Activated CD4-positive, alpha-beta T cell treated with anti-CD3 and anti-CD28 coated beads, Interleukin-2, amount 10 ng/mL, durations not matched to agents 7 days and 5 days (primary cell): ENCODE data around the gene BAIAP2L2. TPM values are rescaled to one million over a fixed set of nuclear protein-coding genes. Genes with fewer than 3 reads are reported as not detected.

ENCODE experiments used
- CTCF ChIA-PET: fragments of 350-600 bp; sonication (Branson Sonifier 250); formaldehyde crosslinking; loops from one replicate; lab custom pipeline; 2021; ENCODE audit warnings: antibody characterized with exemption; lab: Charles Lee
- POLR2A ChIA-PET: fragments of 350-600 bp; sonication (Branson Sonifier 250); formaldehyde crosslinking; loops from one replicate; lab custom pipeline; 2021; ENCODE audit warnings: antibody characterized with exemption; lab: Charles Lee
- DNase-seq: peaks from one replicate; pipeline ENCODE4 v3.0.0-alpha.2; 2020
- H3K27ac Mint-ChIP-seq: one replicate; pipeline ENCODE4 v1.8.0; 2021; ENCODE audit warnings: mild to moderate bottlenecking, moderate library complexity, mixed read lengths
- H3K27me3 Mint-ChIP-seq: one replicate; pipeline ENCODE4 v1.8.0; 2021; ENCODE audit warnings: mixed read lengths
- H3K36me3 Mint-ChIP-seq: one replicate; pipeline ENCODE4 v1.8.0; 2021; ENCODE audit warnings: low read depth, mixed read lengths
- H3K4me1 Mint-ChIP-seq: one replicate; pipeline ENCODE4 v1.8.0; 2021; ENCODE audit warnings: mixed read lengths
- H3K4me3 Mint-ChIP-seq: one replicate; pipeline ENCODE4 v1.8.0; 2021; ENCODE audit warnings: mild to moderate bottlenecking, moderate library complexity, mixed read lengths
- H3K9me3 Mint-ChIP-seq: one replicate; pipeline ENCODE4 v1.8.0; 2021; ENCODE audit warnings: mixed read lengths
- total RNA-seq, 2 experiments: library from RNA; stranded (reverse); gene quantifications; one replicate each; pipeline ENCODE4 v1.2.3, GENCODE V29; 2021

The BAIAP2L2 gene
- total RNA-seq, 2 experiments from 2014 or later = 0.50 to 0.55 TPM

GRCh38 chr22:38138961-38139360 is 28.5 kb upstream of the BAIAP2L2 start:
- peaks cover 17% of the 10 kb centered on the region for H3K36me3 Mint-ChIP-seq
- H3K9me3 Mint-ChIP-seq = no peaks in the 10 kb centered on the region
- H3K4me1 Mint-ChIP-seq = peaks cover 12% of the 10 kb centered on the region
- ChIA-PET CTCF (no interaction called here), POLR2A (no interaction called here)
- H3K27me3 Mint-ChIP-seq = no peaks in the 10 kb centered on the region
- no peak overlapping the region for H3K4me3 Mint-ChIP-seq
- no peak for DNase-seq
- H3K27ac Mint-ChIP-seq = no peak overlapping the region

DNA sequence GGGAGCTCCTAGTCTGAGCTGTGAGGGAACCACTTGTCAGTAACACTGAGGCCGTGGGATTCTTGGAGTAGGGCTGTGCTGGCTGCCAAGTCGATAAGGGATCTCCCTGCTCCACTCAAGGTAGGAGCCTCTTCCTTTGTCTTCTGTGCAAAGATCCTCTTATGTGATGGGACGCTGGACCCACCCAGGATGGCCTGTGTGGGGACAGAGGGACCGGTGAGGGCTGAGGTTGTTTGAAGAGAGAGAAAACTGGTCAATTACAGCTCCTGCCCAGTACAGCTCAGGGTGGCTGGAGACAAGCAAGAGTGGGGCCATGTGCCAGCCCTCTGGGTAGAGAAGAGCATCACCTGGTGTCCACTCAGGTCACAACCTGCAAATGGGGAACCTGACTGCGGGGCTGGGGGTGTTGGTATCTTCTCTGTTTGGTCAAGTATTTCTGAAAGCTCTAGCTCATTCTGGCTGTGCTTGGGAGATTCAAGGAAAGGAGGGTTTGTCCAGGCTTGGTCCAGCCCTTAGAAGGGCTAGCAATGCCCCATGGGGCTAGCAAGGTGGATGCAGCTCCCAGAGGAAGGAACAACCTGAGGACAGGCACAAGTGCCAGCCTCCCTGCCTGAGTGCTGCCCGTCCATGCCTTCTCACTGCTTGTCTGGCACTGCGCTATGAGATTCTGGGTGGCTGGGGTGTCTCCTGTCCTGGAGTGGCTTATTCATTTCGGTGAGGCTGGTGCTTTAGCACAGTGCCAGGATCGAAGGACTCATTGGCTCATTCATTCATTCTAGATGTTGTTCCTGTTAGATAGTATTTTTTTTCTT is 27.6 kb upstream of the BAIAP2L2 start:
- H3K4me3 Mint-ChIP-seq = no peak overlapping the region
- H3K27ac Mint-ChIP-seq = no peak overlapping the region
- ChIA-PET POLR2A (no interaction called here), CTCF (no interaction called here)
- H3K4me1 Mint-ChIP-seq = peaks cover 5% of the 10 kb centered on the region
- H3K27me3 Mint-ChIP-seq = no peaks in the 10 kb centered on the region
- no peak for DNase-seq
- no peaks in the 10 kb centered on the region for H3K9me3 Mint-ChIP-seq
- peaks cover 11% of the 10 kb centered on the region for H3K36me3 Mint-ChIP-seq

DNA sequence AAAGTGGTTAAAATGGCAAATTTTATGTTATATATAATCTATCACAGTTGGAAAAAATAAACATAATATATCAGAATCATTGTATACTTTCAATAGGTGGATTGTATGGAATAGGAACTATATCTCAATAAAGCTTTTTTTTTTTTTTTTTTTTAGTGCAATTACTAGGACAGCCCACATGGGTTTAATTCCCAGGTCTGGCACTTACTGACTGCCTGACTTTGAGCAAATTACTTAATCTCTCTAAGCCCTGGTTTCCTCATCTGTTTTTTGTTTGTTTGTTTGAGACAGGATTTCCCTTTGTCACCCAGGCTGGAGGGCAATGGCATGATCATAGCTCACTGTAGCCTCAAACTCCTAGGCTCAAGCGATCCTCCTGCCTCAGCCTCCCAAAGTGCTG is 26.1 kb upstream of the BAIAP2L2 start:
- DNase-seq = no peak
- H3K27me3 Mint-ChIP-seq = no peaks in the 10 kb centered on the region
- no peaks in the 10 kb centered on the region for H3K4me1 Mint-ChIP-seq
- no peak overlapping the region for H3K27ac Mint-ChIP-seq
- ChIA-PET POLR2A (interaction anchor here (0.7 kb wide), 1 partner anchor 21 kb away, joined by 3 read pairs; no protein-coding TSS in a partner anchor), CTCF (interaction anchor here (0.8 to 1.1 kb wide), 3 partner anchors 9 to 68 kb away, joined by 3 to 4 read pairs (median 3); no protein-coding TSS in a partner anchor)
- peaks cover 10% of the 10 kb centered on the region for H3K36me3 Mint-ChIP-seq
- H3K4me3 Mint-ChIP-seq = no peak overlapping the region
- no peaks in the 10 kb centered on the region for H3K9me3 Mint-ChIP-seq

DNA sequence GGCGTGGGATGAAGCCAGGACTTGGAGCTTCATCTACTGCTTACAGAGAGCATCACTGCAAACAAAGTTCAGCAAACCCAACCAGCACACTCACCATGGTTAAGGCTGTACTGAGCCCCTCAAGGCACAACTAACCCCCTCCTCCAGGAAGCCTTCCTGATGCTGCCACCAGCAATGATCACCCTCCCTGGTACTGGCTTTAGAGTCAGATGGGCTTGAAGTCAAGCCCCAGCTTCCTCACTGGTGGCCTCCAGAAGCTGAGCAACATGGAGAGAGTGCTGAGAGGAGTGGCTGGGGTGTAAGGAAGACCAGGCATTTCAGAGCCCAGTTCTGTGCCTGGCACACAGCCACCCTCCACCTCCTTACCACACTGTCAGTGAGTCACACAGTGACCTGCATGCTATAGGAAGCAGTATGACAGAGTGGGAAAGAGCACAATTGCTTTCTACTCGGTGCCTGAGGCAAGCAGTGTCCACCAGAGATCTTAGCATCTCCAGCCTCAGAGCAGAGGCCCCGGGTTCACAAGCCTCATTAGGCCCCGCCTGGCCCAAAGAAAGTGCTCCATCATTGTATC is 24.7 kb upstream of the BAIAP2L2 start:
- H3K4me1 Mint-ChIP-seq = no peaks in the 10 kb centered on the region
- DNase-seq = no peak
- peaks cover 10% of the 10 kb centered on the region for H3K36me3 Mint-ChIP-seq
- H3K4me3 Mint-ChIP-seq = no peak overlapping the region
- ChIA-PET POLR2A (no interaction called here), CTCF (no interaction called here)
- no peaks in the 10 kb centered on the region for H3K27me3 Mint-ChIP-seq
- H3K9me3 Mint-ChIP-seq = no peaks in the 10 kb centered on the region
- H3K27ac Mint-ChIP-seq = no peak overlapping the region

GRCh38 chr22:38133331-38133730 is 22.8 kb upstream of the BAIAP2L2 start:
- no peaks in the 10 kb centered on the region for H3K9me3 Mint-ChIP-seq
- H3K4me1 Mint-ChIP-seq = no peaks in the 10 kb centered on the region
- H3K4me3 Mint-ChIP-seq = no peak overlapping the region
- DNase-seq = no peak
- H3K27me3 Mint-ChIP-seq = no peaks in the 10 kb centered on the region
- POLR2A ChIA-PET = no interaction called here
- H3K36me3 Mint-ChIP-seq = peaks cover 10% of the 10 kb centered on the region
- H3K27ac Mint-ChIP-seq = no peak overlapping the region
- CTCF ChIA-PET = no interaction called here

DNA sequence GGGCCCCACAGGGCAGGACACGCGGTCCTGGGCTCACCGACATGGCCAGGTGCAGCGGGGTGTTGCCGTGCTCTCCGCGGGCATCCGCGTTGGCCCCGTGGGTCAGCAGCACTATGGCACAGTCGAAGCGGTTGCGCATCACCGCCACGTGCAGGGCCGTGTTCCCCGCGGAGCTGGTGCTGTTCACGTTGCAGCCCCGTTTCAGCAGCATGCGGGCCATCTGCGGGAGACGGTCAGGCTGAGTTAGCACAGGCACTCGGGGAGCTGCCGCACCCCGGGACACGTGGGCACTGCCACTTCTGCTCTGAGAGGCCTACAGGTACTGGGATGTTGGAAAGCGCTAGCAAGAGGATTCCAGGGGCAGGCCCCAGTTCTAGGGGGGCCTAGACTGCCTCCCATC is 22.3 kb upstream of the BAIAP2L2 start:
- DNase-seq = no peak
- H3K9me3 Mint-ChIP-seq = no peaks in the 10 kb centered on the region
- no peaks in the 10 kb centered on the region for H3K4me1 Mint-ChIP-seq
- H3K27me3 Mint-ChIP-seq = no peaks in the 10 kb centered on the region
- no peak overlapping the region for H3K27ac Mint-ChIP-seq
- H3K4me3 Mint-ChIP-seq = no peak overlapping the region
- ChIA-PET POLR2A (no interaction called here), CTCF (no interaction called here)
- peaks cover 10% of the 10 kb centered on the region for H3K36me3 Mint-ChIP-seq

- no peaks in the 10 kb centered on the region for H3K27me3 Mint-ChIP-seq
- ChIA-PET CTCF (no interaction called here), POLR2A (no interaction called here)
- no peak overlapping the region for H3K4me3 Mint-ChIP-seq
- no peak overlapping the region for H3K27ac Mint-ChIP-seq
- peaks cover 10% of the 10 kb centered on the region for H3K36me3 Mint-ChIP-seq
- no peaks in the 10 kb centered on the region for H3K4me1 Mint-ChIP-seq
- H3K9me3 Mint-ChIP-seq = no peaks in the 10 kb centered on the region
- no peak for DNase-seq
Measured at GRCh38 chr22:38132136-38132535, 21.7 kb upstream of the BAIAP2L2 start.

- POLR2A ChIA-PET = no interaction called here
- Mint-ChIP-seq H3K9me3 (no peaks in the 10 kb centered on the region), H3K27me3 (no peaks in the 10 kb centered on the region), H3K27ac (no peak overlapping the region), H3K4me1 (no peaks in the 10 kb centered on the region), H3K36me3 (peaks cover 10% of the 10 kb centered on the region), H3K4me3 (no peak overlapping the region)
- CTCF ChIA-PET = interaction anchor here (1.0 kb wide), 1 partner anchor 10 kb away, joined by 3 read pairs; no protein-coding TSS in a partner anchor
- DNase-seq = no peak
Measured at GRCh38 chr22:38131399-38131798, 20.9 kb upstream of the BAIAP2L2 start.

DNA sequence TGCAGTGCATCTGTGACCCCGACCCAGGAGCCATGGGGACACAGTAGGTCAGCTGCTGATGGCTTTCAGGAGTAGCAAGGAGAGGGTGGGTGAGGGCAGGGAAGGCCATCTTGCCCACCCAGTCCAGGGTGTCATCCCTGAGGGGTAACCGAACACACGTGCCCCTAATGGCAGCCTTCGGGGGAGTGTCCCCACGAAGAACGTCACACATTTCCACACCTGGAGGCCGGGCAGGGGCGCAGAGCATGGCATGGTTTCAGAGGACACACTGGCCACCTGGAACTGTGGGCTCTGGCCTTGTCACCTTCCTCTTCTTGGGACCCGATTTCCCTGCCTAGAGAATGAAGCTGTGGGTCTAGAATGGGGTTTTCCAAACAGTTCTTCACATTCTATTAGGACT is 19.4 kb upstream of the BAIAP2L2 start:
- DNase-seq = no peak
- Mint-ChIP-seq H3K9me3 (no peaks in the 10 kb centered on the region), H3K27me3 (no peaks in the 10 kb centered on the region), H3K4me1 (no peaks in the 10 kb centered on the region), H3K27ac (no peak overlapping the region), H3K36me3 (peaks cover 4% of the 10 kb centered on the region), H3K4me3 (no peak overlapping the region)
- POLR2A ChIA-PET = no interaction called here
- CTCF ChIA-PET = no interaction called here

GRCh38 chr22:38129021-38129420 is 18.5 kb upstream of the BAIAP2L2 start:
- peaks cover under 1% of the 10 kb centered on the region for H3K36me3 Mint-ChIP-seq
- H3K27me3 Mint-ChIP-seq = no peaks in the 10 kb centered on the region
- peaks cover 5% of the 10 kb centered on the region for H3K4me1 Mint-ChIP-seq
- ChIA-PET CTCF (no interaction called here), POLR2A (no interaction called here)
- no peak overlapping the region for H3K4me3 Mint-ChIP-seq
- no peaks in the 10 kb centered on the region for H3K9me3 Mint-ChIP-seq
- no peak overlapping the region for H3K27ac Mint-ChIP-seq
- DNase-seq = no peak

- no peak overlapping the region for H3K27ac Mint-ChIP-seq
- no peaks in the 10 kb centered on the region for H3K9me3 Mint-ChIP-seq
- POLR2A ChIA-PET = no interaction called here
- DNase-seq = no peak
- no peaks in the 10 kb centered on the region for H3K27me3 Mint-ChIP-seq
- CTCF ChIA-PET = no interaction called here
- H3K4me1 Mint-ChIP-seq = peaks cover 5% of the 10 kb centered on the region
- no peaks in the 10 kb centered on the region for H3K36me3 Mint-ChIP-seq
- H3K4me3 Mint-ChIP-seq = no peak overlapping the region
Measured at GRCh38 chr22:38127869-38128268, 17.4 kb upstream of the BAIAP2L2 start.

- Mint-ChIP-seq H3K36me3 (no peaks in the 10 kb centered on the region), H3K4me3 (no peak overlapping the region), H3K9me3 (no peaks in the 10 kb centered on the region), H3K27me3 (no peaks in the 10 kb centered on the region), H3K4me1 (peaks cover 5% of the 10 kb centered on the region), H3K27ac (no peak overlapping the region)
- ChIA-PET POLR2A (no interaction called here), CTCF (no interaction called here)
- no peak for DNase-seq
Measured at GRCh38 chr22:38126928-38127668, 16.6 kb upstream of the BAIAP2L2 start.

GRCh38 chr22:38125751-38126201 is 15.3 kb upstream of the BAIAP2L2 start:
- Mint-ChIP-seq H3K36me3 (no peaks in the 10 kb centered on the region), H3K27me3 (no peaks in the 10 kb centered on the region), H3K9me3 (no peaks in the 10 kb centered on the region), H3K27ac (no peak overlapping the region), H3K4me1 (peaks cover 5% of the 10 kb centered on the region), H3K4me3 (no peak overlapping the region)
- CTCF ChIA-PET = interaction anchor here (1.2 kb wide), 1 partner anchor 11 kb away, joined by 3 read pairs; no protein-coding TSS in a partner anchor
- POLR2A ChIA-PET = no interaction called here
- no peak for DNase-seq
